ENCODE results near the gene COX4I1.
A peak's percentile ranks its signal among the peaks of the same experiment; 100 is the strongest.
"Not testable (repeated sequence)": the region's sequence is repeated elsewhere in the genome, so short reads cannot be mapped to it uniquely, and the experiment has no call there.

The COX4I1 gene

DNA sequence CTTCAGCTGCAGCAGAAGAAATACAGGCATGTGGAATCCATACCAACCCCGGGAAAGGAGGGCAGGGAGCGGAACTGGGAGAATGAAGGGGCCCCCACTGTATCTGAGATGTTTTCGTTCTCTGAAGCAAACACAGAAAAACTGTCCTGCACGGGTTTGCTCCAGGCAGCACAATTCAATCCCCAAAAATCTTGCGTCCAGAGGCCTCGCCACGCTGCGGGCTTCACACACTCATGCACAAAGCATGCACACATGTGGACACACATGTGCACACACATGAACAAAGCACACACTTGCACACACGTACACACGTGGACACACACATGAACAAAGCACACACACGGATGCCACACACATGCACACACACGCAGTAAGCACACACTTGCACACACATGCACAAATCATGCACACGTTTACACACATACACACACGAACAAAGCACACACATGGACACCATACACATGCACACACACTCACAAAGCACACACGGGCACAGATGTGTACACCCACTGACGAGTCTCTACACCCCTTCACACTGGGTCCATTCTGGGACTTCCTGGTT, 27.3 kb downstream of the COX4I1 start:
- DNase-seq = no peak

DNA sequence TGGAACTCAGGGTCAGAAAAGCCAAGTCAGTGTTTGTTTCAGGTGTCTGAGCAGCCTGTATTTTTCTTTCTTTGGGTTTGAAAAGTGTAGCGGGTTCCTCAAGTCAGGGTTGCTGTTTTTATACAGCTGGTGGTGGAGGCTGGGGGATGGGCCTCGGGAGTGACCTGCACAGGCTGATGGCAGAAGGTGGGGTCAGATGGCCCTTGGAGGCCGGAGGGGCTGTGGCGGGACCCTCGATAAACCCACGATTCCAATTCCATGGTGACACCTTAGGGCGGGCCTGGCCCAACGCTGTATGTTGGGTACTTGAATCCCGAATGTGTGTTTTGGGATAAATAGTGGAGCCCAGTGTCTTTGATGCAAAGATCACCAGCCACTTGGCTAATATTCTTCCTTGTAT, 28.7 kb downstream of the COX4I1 start:
- DNase-seq = no peak

DNA sequence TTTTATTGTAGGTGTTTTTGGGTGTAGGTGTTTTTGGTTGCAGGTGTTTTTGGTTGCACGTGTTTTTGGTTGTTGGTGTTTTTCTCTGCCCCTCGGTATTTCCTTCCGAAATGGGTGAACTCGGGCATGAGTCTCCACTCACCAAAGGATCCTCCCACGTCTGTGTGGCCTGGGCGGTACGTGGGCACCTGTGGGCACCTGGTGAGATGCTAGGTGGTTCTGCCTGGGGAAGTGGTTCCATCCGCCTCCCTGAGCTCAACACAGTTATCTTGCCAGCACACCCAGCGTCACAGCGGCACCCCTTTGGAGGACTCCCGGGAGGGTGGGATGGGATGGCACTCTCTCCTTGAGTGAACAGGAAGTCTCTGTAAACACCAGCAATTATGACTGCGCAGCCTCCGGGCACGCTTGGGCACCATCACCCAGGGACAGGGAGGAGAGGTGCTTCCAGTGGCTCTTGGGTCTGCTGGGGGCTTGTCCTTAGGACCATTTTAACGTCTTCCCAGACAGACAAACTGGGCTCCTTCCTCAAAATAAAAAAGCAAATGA, 29.8 kb downstream of the COX4I1 start:
- no peak for DNase-seq

DNA sequence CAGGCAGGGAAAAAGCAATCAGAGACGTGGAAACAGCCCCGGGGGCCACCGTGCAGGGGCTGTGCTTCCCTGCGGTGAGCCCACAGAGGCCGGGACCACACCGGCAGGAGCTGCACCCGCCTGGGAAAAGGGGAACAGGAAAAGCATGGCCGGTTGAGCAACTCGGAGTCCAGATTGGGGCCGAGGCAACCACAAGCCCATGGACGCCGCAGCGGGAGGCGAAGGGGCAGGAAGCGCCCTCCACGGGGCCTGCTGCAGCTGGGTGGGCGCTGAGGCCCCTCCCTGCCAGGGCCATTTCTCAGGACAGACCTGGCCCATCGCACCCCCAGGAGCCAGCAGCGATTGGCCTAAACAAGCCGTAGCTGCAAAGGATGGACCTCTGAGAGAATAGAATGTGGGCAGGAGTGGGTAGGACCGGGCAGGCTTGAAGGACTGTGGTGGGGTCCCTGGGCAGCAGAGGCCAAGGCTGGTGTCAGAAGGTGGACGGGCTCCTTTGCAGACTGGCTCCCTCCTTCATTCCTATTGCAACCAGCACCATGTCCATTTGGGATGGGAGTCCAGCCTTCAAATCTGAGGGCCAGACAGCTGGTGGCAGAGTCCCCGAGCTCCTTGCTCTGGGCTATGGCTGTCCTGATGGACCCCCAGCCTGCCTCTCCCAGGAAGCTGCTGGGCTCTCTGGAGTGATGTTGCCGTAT, 30.4 kb downstream of the COX4I1 start:
- DNase-seq = peak; percentile 29

DNA sequence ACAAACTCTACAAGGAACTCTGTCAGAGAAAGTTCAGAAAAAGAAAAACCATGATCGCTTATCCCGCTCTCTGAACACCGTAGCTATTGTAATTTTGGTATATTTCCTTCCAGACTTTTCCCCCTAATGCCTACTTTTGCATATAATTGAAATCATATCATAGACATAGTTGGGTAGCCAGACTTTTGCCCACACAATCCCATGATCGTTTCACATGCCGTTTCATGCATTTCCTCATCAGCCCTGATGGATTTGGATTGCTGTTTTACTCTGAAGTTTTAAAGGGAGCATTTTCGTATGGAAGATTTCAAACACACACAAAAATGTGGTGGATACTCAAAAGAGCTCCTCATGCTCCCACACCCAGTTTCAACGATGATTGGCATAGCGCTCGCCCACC, 31.3 kb downstream of the COX4I1 start:
- no peak for DNase-seq

DNA sequence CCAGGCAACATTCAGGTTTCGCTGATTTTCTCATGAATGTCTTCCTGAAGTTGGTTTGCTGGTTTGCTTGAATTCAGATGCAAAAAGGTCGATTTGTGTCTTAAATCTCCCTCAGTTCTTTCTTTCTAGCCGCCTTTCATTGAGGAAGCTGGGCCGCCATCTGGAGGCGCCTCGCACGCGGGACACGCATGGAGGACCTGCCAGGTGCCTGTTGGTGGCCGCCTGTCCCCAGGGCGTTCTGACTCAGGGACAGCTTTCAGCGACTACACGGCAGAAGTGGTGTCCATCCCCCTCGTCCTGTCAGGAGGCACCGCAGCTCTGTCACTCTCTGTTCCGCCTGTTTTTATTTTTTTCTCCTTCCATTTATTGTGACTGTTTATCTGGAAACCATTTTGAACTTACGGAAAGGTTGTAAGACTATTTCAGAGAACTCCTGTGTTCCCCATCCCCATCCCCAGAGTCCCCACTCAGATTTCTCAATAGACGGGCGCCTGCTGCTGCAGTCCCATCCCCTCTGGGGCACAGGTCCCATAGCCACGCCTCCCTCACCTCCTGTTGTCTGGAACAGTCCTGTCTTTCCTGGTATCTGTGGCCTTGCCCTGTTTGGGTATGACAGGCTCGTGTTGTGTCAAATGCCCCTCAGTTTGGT, 33.2 kb downstream of the COX4I1 start:
- no peak for DNase-seq

DNA sequence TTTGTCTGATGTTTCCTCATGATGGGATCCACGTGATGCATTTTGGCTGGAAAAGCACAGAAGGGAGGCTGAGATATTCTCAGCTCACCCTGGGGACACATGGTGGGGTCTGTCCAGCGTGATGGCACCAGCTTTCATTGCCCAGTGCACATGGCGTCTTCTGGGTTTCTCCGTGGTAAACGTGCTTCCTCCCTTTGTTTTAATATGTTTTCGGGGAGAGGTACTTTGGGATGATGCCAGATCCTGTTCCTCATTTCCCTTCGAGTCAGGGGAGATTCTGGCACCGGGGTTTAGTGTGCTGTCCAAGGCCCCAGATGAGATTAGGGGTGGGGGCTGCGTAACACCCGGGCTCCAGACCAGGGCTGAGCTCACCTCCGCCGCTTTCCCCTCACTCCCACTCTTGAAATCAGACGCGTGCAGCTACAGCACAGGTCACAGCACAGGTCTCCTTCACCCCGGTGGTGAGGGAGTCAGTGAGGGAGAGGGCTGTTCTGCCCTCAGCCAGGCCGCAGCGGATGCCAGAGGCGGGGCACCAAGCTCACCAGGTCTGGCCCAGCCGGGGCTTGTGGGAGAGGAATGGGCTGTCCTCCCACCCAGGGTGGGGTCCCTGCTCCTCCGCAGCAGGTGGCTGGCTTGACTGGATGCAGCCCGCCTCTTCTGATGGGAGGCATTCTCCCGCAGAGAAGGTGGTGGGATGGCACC, 33.9 kb downstream of the COX4I1 start:
- DNase-seq = no peak

DNA sequence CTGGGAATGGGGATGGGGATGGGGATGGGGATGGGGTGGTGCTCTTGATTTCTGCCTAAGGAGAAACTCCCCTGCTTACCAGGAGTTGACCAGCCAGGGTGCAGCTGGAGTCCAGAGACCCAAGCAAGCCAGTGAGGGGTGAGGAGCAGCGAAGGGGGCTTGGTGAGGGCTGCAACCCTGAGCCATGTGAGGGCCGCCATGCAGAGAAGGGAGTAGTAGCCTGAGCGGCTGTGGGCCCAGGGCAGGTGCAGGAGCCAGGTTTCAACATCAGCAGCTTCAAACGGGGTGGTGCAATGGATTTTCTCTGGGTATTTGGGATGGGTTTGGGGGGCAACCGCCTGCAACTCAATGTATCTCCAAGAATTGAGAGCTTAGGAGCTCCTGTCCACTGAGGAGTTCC, 35.2 kb downstream of the COX4I1 start:
- no peak for DNase-seq

DNA sequence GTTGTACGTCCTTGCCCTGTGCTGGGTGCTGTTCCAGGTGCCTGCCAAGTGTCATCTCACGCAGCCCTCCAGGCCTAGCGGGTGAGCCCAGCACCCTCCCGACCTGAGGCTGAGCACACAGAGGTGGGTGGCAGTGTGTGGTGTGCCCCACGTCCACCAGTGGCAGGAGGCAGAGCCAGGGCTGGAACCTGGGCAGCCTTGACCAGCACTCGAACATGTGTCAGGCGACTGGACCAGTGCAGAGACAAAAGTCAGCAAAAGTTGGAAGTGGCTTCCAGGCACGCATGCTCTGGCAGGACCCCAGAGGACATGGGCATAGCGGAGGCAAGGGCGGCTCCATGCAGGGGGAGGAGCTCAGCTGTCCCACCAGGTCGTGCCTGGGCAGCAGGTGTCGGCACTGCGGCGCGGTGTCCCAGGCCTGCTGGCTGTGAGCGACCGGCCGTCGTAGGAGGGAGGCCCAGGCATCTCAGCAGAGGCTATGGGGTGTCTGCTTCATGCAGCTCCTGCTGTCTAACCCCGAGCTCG, 35.8 kb downstream of the COX4I1 start:
- DNase-seq = no peak

DNA sequence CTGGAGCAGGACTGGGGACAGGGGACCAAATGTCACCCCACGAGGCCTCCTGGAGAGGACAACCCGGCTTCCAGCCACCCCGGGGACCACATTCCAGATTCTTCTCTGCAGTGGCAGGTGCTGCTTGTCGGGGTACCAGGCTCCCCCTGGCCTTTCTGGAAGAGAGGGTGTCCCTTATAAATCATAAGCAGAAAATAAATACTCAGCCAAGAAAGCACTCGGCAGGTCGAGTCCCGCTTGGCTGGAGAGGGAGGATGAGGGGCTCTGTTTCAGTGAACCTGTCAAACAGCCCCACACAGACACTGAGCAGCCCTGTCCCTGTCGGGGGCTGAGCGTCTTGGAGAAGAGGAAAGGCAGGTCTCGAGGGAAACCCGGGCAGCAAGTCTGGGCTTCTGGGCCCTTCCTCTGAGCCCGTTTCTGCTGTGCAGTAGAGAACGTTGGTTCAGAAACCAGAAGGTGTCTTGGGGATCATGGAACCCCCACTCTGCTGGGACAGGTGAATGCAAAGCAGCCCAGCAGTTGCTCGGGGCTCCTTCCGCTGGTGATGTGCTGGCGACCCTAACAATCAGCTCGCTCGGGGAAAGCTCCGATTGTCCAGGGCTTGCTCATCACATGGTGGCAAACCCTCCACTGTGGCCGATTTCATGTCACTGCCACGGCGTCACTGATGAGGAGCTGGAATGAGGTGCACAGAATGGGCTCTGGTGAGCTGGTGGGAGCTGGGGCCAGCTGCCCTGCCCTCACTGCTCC, 36.6 kb downstream of the COX4I1 start:
- DNase-seq = no peak

DNA sequence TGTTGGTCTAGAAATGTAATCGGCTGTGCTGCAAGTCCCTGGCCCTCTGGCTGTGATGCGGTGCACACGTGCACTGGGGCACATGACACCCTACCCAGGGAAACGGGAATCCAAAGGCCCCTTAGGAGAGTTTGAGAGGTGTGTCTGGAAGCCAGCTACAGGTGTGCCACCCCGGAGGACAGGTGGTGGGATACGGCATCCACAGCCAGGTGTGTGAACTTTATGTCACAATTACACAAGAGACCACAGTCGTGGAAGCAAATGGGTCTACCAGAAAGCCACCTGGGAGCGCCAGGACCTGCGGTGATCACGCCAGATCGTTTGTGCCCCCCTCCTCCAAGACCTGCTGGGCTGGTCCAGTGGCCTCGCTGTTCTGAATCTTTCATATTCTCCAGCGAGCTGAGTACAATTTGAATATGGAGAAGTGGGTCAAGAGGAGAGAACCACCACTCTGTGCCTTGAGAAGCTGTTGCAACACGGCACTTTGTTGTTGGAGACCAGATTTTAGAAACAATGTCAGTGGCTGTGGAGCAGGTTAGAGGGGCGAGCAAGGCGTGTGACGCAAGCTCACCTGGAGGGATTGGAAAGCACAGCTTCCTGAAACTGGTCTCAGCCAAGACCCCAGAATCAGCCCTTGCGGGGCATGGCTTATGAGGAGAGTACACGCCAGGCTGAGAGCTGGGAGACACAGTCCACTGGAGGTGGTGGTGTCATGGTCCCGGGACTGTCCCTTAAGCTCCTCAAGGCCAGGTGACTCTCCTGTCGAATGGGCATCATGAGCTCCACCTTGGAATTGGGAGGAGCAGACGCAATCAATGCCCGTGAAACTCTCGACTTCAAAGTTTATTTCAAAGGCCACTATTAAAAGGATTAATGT, 37.4 kb downstream of the COX4I1 start:
- no peak for DNase-seq

DNA sequence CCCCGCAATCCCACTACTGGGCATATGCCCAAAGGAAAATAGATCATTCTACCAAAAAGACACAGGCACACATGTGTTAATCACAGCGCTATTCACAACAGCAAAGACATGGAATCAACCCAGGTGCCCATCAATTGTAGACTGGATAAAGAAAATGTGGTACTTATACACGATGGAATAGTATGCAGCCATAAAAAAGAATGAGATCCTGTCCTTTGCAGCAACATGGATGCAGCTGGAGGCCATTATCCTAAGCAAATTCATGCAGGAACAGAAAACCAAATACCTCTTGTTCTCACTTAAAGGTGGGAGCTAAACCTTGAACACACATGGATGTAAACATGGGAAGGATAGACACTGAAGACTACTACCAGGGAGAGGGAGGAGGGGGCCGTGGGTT, 38.2 kb downstream of the COX4I1 start:
- not testable (repeated sequence) for DNase-seq

DNA sequence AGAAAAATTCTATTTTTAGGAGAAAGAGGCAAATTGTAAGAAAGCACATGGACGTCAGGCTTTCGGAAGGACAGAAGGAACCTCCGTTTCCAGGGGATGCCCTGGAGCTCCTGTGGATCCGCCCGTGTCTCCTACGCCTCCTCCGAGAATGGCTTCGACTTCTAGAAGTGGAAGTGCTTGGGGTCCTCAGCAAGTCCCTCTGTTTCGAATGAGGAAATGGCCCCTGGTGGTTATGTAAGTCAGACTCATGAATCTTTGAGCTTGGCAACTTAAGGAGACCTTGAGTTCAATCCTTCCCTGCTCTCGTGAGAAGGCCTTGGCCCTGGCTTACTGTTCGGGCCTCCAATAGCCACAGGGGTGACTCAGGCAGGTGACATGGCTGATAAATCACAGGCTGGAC, 38.9 kb downstream of the COX4I1 start:
- no peak for DNase-seq

DNA sequence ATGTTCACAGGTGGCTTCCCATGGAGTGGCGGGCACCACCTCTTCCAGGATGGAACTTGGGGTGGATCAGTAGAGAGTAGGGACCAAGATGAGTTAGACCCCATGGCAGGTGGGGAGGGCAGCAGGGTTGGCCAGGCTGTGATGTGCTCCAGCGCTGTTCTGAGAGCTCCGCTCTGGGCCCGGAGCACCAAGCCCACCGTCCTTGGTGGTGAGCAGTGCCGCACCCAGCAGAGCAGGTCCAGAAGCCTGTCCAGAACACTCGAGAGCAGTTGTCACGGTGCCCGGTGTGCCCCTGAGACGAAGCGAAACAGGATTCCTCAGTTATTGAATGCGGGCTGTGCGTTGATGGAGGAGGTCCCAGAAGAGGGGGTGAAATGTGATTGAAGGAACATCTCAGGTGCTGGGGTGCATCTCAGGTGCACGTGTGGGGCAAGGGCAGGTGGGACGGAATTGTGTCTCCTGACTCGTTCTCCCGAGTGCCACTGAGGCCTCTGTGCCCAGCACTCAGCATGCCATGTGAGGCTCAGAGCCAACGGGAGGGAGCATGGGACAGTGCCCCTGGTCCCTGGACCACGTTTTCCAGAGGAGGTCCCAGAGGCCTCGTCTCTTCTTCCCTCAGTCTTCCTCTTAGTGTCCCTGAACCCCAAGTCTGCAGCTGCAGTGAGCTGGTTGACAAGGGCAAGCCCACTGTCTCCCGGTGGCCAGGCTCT, 39.5 kb downstream of the COX4I1 start:
- DNase-seq = no peak

DNA sequence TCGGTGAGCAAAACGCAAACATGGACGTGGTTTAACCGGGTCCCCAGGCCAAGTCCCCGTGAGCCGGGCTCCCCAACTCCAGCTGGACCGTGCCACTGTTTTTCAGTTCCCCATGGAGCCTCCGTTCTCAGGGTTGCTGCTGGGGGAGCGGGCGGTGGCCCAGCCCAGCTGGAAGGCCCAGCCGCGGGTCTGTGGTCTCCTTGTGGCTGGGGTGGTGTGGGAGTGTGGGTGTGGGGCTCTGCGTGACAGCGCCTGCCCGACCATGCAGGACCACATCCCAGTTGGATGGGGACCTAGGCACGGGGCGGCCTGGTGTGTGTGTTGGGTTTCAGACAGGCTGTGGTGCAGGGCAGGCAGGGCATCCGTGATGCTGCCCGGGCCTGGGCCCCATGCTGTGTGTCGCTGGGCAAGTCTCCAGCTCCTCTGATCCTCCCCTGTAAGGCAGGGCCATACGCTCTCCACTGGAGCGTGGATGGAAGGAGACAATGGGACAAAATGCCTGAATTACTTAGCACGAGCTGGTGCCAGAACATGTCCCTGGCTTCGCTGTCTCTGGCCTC, 40.3 kb downstream of the COX4I1 start:
- DNase-seq = no peak

DNA sequence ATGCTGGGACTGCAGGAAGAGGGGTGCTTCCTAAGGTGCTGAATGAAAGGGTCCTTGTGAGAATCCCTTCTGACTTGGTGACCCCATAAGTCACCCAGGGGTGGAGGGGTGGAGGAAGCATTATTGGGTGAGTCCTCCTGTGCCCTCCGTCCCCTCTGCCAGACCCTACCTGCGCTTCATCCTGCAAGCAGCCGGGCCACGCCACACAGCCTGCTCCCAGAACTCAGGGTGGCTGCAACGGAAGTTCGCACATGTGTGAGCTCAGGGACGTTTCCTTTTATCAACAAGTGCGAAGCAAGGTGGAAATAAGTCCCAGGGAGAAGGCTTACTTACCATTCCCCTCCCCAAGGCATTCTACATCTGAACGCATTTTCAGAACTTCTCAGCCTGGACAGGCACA, 40.9 kb downstream of the COX4I1 start:
- DNase-seq = no peak

DNA sequence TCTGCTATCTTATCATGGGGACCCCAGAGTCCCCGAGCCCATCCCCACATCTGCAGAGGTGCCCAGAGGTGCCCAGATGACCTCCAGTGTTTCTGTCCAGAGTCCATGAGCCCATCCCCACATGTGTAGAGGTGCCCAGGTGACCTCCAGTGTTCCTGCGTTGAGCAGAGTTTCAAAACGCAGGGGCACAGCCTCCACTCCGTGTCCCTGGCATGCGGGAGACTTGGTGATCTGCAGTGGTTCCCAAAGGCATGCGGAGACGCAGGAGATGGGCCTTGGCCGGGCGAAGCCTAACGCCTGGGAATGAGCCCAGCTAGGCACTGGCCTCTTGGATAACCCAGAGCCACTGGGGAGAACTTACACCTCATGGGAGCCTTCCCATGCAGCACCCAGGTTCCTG, 41.3 kb downstream of the COX4I1 start:
- no peak for DNase-seq

DNA sequence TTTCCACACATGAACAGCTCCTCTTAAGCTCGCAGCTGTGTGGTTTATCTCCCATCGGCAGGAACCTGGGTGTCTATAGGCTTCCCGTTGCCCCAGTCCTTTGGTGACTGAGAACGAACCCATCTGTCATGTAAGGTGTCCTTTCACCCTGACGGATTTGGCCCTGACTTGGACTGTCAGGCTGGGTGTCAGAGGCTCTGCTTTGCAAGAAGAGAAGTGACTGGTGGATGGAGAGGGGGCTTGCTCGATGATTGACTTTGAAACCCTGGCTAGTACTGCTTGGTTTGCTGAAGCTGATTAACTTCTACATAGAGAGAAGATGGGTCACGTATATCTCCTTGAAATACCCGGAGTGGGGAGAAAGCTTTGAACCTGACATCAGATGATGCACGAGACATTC, 42.9 kb downstream of the COX4I1 start:
- DNase-seq = no peak

DNA sequence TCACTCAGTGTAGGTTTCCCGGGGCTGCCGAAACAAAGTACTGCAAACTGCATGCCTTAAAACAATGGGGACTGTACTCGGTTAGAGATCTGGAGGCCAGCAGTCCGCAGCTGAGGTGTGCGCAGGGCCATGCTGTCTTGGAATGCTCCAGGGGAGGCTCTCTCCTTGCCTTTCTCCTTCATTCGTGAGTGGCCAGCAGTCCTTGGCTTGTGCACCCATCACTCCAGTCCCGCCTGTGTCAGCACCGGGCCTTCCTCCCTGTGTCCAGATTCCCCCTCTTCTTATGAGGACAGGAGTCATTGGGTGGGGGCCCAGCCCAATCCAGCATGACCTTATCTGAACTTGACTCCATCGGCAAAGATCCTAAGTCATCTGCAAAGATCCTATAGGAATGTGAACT, 43.4 kb downstream of the COX4I1 start:
- DNase-seq = no peak

DNA sequence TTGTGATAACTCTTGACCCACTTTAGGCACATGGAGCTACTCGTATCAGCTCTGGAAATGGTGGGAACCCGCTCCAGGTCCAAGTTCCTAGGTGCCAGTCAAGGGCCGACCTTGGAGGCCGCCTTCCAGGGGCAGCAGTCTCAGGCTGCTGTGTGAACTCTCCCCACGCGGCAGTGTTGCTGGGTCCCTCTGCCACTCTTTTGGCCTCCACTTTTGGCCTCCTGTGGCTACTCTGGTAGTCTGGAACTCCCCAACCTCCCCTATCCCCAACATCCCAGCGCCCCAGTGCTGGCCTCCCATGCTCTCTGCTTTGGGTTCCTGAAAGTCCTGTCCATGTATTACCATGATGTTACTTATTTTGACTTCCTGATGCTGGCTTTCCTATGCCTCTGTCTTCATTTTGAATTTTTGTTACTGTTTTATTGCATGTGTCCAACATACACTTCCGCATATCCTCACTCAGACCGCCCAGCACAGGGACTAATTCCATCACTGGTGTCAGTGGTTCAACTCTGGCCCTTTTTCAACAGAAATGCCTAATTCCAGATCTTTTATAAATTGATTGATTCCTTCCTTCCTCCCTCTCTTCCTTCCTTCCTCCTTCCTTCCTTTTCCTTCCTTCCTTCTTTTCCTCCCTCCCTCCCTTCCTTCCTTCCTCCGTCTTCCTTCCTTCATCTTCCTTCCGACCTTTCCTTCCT, 44.1 kb downstream of the COX4I1 start:
- no peak for DNase-seq
